ENCODE measurements around the gene NPDC1.

GRCh38 chr9:137006116-137007003, 39.6 kb downstream of the NPDC1 start:
- TF ChIP-seq EZH2 (IDR thresholded peaks at IDR 0.05; ENCODE audit: low read depth) (no peak), CTCF (conservative IDR thresholded peaks at IDR 0.05) (no peak)
